Chondrocyte (in vitro differentiated cells): Measurements from ENCODE around the gene RAI1. TPM values are rescaled to one million over a fixed set of nuclear protein-coding genes. Genes with fewer than 3 reads are reported as not detected.

ENCODE experiments used
- DNase-seq: peaks from one replicate; pipeline ENCODE4 v3.0.0; 2021; ENCODE audit warnings: mixed read lengths, low spot score
- H3K27ac Mint-ChIP-seq: one replicate; pipeline ENCODE4 v1.8.0; 2021; ENCODE audit warnings: mild to moderate bottlenecking, moderate library complexity, mixed read lengths; ENCODE audit not compliant: unreplicated experiment
- H3K27me3 Mint-ChIP-seq: 2 replicates; pipeline ENCODE4 v1.8.0; 2021; ENCODE audit warnings: low read depth, mixed read lengths
- H3K36me3 Mint-ChIP-seq: 2 replicates; pipeline ENCODE4 v1.8.0; 2021; ENCODE audit warnings: low read depth, mixed read lengths
- H3K4me1 Mint-ChIP-seq: 2 replicates; pipeline ENCODE4 v1.8.0; 2021; ENCODE audit warnings: low read depth, mild to moderate bottlenecking, mixed read lengths
- H3K4me3 Mint-ChIP-seq: one replicate; pipeline ENCODE4 v1.8.0; 2021; ENCODE audit warnings: mild to moderate bottlenecking, moderate library complexity, mixed read lengths; ENCODE audit not compliant: unreplicated experiment
- H3K9me3 Mint-ChIP-seq: 2 replicates; pipeline ENCODE4 v1.8.0; 2021; ENCODE audit warnings: low read depth, mixed read lengths
- CTCF ChIP-seq: fragments of 200-600 bp; sonication (generic); IDR thresholded peaks from 2 replicates; pipeline ENCODE4 v1.5.0; 2021; ENCODE audit warnings: antibody characterized with exemption, mild to moderate bottlenecking, moderate library complexity
- total RNA-seq: library from RNA; stranded (reverse); gene quantifications from 3 replicates; pipeline ENCODE4 v1.2.1, GENCODE V29; 2021

RAI1 gene
- total RNA-seq, 1 donor from 2014 or later: 28.7 TPM

GRCh38 chr17:17736205-17737183, 55.2 kb downstream of the RAI1 start:
- Mint-ChIP-seq H3K36me3 (no peaks in the 10 kb centered on the region), H3K27me3 (no peaks in the 10 kb centered on the region), H3K4me1 (peaks cover 57% of the 10 kb centered on the region), H3K9me3 (no peaks in the 10 kb centered on the region), H3K4me3 (no peak overlapping the region), H3K27ac (peak overlapping the region; percentile 57)
- TF ChIP-seq CTCF: no peak
- no peak for DNase-seq

DNA sequence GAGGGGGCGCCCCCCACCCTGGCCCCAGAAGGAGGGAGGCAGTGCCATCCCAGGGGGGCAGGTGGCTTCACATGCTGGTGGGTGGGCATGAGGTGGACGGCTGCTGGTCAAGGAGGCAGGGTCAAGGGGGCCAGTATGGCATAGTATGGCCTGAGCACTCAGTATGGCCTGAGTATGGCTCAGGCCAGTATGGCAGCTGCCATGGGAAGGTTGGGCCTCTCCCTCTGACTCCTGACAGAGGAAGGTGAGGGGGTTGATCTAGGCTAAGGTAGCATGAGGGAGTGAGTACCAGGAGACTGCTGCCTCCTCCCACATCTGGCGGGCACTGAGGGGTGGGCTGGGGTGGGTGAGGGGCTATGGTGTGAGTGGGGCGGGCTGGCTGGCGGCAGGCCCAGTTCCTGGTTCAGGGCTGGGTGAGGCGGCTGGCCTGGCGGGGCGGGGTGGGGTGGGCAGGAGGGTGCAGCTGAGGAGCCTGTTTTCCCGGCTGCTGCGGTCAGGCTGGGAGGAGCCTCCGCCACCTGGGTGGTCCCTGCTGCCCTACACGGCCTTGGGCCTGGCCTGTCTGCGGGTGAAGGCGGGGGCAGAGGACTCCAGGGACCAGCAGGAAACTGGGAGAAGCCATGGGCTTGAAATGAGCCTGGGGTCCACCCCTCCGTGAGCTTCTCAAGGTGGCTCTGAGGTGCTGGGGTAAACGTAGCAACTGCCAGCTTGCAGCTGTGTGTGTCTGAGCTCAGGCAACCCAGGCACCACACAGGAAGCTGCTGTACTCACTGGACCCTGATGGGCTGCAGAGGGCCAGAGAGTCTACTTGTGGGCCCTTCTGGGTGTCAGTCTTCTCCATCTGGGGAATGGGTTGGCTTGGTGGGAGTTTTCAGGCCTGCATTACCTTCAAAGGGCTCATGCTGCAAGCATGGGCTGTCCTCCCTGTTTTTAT, 57.0 kb downstream of the RAI1 start:
- Mint-ChIP-seq H3K4me3 (no peak overlapping the region), H3K4me1 (peaks cover 69% of the 10 kb centered on the region), H3K9me3 (no peaks in the 10 kb centered on the region), H3K36me3 (no peaks in the 10 kb centered on the region), H3K27me3 (no peaks in the 10 kb centered on the region), H3K27ac (no peak overlapping the region)
- TF ChIP-seq CTCF: no peak
- no peak for DNase-seq

GRCh38 chr17:17738901-17739300, 57.6 kb downstream of the RAI1 start:
- H3K9me3 Mint-ChIP-seq: no peaks in the 10 kb centered on the region
- peak overlapping the region; percentile 71 for H3K27ac Mint-ChIP-seq
- no peak for DNase-seq

DNA sequence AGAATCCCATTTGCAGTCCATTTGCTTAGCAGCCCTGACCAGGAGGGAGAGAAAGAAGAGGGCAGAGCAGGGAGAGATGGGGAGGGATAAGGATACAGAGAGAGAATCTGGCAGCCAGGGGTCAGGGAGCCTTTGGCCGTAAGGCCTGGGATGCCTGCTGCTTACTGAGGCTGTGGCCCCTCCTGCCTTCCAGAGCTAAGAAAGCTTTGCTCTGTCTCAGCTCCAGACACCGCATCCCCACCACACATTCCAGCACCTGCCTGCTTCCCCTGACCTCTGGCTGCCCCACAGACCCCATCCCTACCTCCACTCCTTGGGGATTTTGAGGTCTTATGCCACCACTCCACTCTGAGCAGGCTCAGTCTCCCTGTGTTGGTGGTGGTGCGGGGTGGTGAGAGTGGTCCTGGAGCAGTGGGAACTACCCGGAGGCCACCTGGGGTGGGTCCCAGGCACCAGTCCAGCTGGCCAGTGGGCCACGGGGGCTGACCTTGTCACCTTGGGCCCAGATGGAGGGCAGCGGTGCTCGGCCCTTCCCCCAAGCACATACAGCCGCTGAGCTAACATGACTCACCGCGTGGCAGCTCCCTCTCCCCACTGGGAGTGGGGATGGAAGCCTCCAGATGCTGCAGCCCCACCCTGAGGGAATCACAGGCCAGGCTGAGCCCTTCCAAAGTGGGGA, 58.3 kb downstream of the RAI1 start:
- Mint-ChIP-seq H3K36me3 (no peaks in the 10 kb centered on the region), H3K27ac (peak overlapping the region; percentile 71), H3K4me1 (peaks cover 61% of the 10 kb centered on the region), H3K27me3 (no peaks in the 10 kb centered on the region), H3K9me3 (no peaks in the 10 kb centered on the region), H3K4me3 (peak overlapping the region; percentile 28)
- no peak for DNase-seq
- no peak for TF ChIP-seq CTCF

More at GRCh38 chr17:17738901-17739300, 57.6 kb downstream of the RAI1 start:
- no peak for TF ChIP-seq CTCF
- Mint-ChIP-seq H3K4me1 (peaks cover 62% of the 10 kb centered on the region), H3K27me3 (no peaks in the 10 kb centered on the region), H3K4me3 (no peak overlapping the region), H3K36me3 (no peaks in the 10 kb centered on the region)
